ENCODE data around the gene KIAA1217. TPM values are rescaled to one million over a fixed set of nuclear protein-coding genes. Genes with fewer than 3 reads are reported as not detected.

Gene KIAA1217
- total RNA-seq, 4 donors from 2014 or later, result 10.1 to 15.9 (median 12.5) TPM

- Histone ChIP-seq H3K4me3 (no peak overlapping the region), H3K27ac (replicated peaks in 1 of 4) (peak overlapping the region in 2 of 4 donors; percentile 1 to 19), H3K27me3 (no peaks in the 10 kb centered on the region), H3K4me1 (peaks cover 11 to 42% (median 14%) of the 10 kb centered on the region in 4 donors), H3K36me3 (no peaks in the 10 kb centered on the region), H3K9me3 (no peaks in the 10 kb centered on the region)
- 77% methylated on average over 11 of the region's 14 CpGs for WGBS
- TF ChIP-seq POLR2AphosphoS5 (IDR thresholded peaks at IDR 0.05), result no peak
- TF ChIP-seq POLR2A (IDR thresholded peaks at IDR 0.05; ENCODE audit: low read depth), result no peak
- no peak for TF ChIP-seq CTCF (IDR thresholded peaks at IDR 0.05)
- no peak for TF ChIP-seq EP300 (IDR thresholded peaks at IDR 0.05)
- intact Hi-C loops (cut with DNase I), result no loop called here
- no peak for DNase-seq (ENCODE audit: extremely low spot score)
Observed at GRCh38 chr10:24255115-24255880, 46.4 kb downstream of the KIAA1217 start.

- WGBS, result 43% methylated on average over 5 of the region's 5 CpGs
- no peak overlapping the region for H3K4me3 ChIP-seq
- H3K4me1 ChIP-seq, result peaks cover 11 to 40% (median 14%) of the 10 kb centered on the region in 4 donors
- TF ChIP-seq POLR2A (IDR thresholded peaks at IDR 0.05; ENCODE audit: low read depth) (no peak), EP300 (IDR thresholded peaks at IDR 0.05) (no peak)
- H3K27me3 ChIP-seq, result no peaks in the 10 kb centered on the region
- no peaks in the 10 kb centered on the region for H3K36me3 ChIP-seq
- no peak for DNase-seq (ENCODE audit: extremely low spot score)
- intact Hi-C loops (cut with DNase I), result no loop called here
- peak overlapping the region in 2 of 4 donors; percentile 1 to 19 for H3K27ac ChIP-seq (replicated peaks in 1 of 4)
- H3K9me3 ChIP-seq, result no peaks in the 10 kb centered on the region
Observed at GRCh38 chr10:24255881-24256311, 47.0 kb downstream of the KIAA1217 start.

GRCh38 chr10:24256619-24257107, 47.7 kb downstream of the KIAA1217 start:
- H3K36me3 ChIP-seq, result no peaks in the 10 kb centered on the region
- H3K9me3 ChIP-seq, result no peaks in the 10 kb centered on the region
- WGBS, result 70% methylated on average over 2 of the region's 2 CpGs
- H3K27ac ChIP-seq (replicated peaks in 1 of 4), result no peak overlapping the region
- DNase-seq (ENCODE audit: extremely low spot score), result no peak
- TF ChIP-seq POLR2AphosphoS5 (IDR thresholded peaks at IDR 0.05) (no peak), CTCF (IDR thresholded peaks at IDR 0.05) (no peak), EP300 (IDR thresholded peaks at IDR 0.05) (no peak), POLR2A (IDR thresholded peaks at IDR 0.05; ENCODE audit: low read depth) (no peak)
- H3K27me3 ChIP-seq, result no peaks in the 10 kb centered on the region
- no peak overlapping the region for H3K4me3 ChIP-seq
- intact Hi-C loops (cut with DNase I), result no loop called here
- peaks cover 11 to 40% (median 15%) of the 10 kb centered on the region in 4 donors for H3K4me1 ChIP-seq

DNA sequence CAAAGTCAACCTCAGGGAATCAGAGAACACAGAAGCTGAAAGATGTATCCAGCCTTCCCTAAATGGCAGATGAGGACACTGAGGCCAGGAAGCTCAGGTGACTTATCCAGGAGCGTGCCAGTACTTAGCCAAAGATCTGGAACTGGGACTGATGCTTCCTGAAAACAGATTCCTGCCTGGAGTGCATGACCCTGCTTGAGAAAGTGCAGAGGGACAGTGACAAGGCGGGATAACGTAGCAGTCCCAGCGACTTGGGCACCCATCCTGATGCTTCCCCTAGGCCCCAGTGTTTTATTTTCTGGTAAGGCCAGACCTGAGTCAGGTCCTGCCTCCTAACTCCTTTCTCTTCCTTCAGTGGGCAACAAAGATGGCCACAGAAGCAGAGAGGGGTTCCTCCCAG, 48.6 kb downstream of the KIAA1217 start:
- DNase-seq (ENCODE audit: extremely low spot score), result no peak
- intact Hi-C loops (cut with DNase I), result no loop called here
- Histone ChIP-seq H3K4me1 (peaks cover 15 to 46% (median 16%) of the 10 kb centered on the region in 4 donors), H3K4me3 (no peak overlapping the region), H3K36me3 (no peaks in the 10 kb centered on the region), H3K9me3 (no peaks in the 10 kb centered on the region), H3K27ac (replicated peaks in 1 of 4) (no peak overlapping the region), H3K27me3 (no peaks in the 10 kb centered on the region)
- no peak for TF ChIP-seq CTCF (IDR thresholded peaks at IDR 0.05)
- no peak for TF ChIP-seq POLR2AphosphoS5 (IDR thresholded peaks at IDR 0.05)
- no peak for TF ChIP-seq EP300 (IDR thresholded peaks at IDR 0.05)
- TF ChIP-seq POLR2A (IDR thresholded peaks at IDR 0.05; ENCODE audit: low read depth), result no peak
- 90% methylated on average over 3 of the region's 4 CpGs for WGBS

DNA sequence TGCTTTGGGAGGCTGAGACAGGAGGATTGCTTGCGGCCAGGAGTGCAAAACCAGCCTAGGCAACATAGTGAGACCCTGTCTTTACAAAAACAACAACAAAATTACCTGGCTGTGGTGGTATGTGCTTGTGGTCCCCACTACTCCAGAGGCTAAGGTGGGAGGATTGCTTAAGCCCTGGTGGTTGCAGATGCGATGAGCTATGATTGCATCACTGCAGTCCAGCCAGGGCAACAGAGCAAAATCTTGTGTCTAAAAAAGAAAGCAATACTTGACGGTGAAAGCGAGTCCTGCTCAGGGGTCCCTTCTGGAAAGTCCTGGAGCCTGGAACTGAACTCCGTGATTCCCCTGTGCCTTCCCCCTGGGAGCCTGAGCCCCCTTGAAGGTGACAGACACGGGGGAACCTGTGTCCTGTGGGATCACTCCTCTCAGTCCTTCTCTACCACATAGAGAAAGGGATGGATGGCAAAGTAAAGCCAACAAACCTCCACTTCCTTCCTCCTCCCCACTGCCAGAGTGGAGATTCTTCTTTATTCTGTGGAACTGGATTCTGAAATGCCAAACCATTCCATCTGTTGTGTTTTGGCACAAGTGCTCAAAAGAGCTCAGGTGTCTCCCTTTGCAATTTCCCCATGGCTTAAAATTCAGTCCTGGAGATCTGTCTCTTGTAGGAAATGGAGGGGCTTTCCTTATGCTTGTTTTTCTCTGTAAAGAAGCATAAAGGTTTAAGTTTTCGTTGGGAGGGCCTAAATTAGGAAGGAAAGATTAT, 50.6 kb downstream of the KIAA1217 start:
- peaks cover 20 to 57% (median 29%) of the 10 kb centered on the region in 4 donors for H3K4me1 ChIP-seq
- no peaks in the 10 kb centered on the region for H3K36me3 ChIP-seq
- no peak overlapping the region for H3K27ac ChIP-seq (replicated peaks in 1 of 4)
- DNase-seq (ENCODE audit: extremely low spot score), result no peak
- H3K27me3 ChIP-seq, result no peaks in the 10 kb centered on the region
- no peak overlapping the region for H3K4me3 ChIP-seq
- intact Hi-C loops (cut with DNase I), result no loop called here
- H3K9me3 ChIP-seq, result no peaks in the 10 kb centered on the region
- TF ChIP-seq POLR2AphosphoS5 (IDR thresholded peaks at IDR 0.05) (no peak), CTCF (IDR thresholded peaks at IDR 0.05) (no peak), EP300 (IDR thresholded peaks at IDR 0.05) (no peak), POLR2A (IDR thresholded peaks at IDR 0.05; ENCODE audit: low read depth) (no peak)
- WGBS, result 91% methylated on average over 7 of the region's 7 CpGs

All from esophagus muscularis mucosa (tissue), 4 donors.